NCI-H1048 (cell line): Measurements from ENCODE around the gene LOC128125822.
A peak's percentile ranks its signal among the peaks of the same experiment; 100 is the strongest.
"Not testable (repeated sequence)": the region's sequence is repeated elsewhere in the genome, so short reads cannot be mapped to it uniquely, and the experiment has no call there.

Experiments used
- DNase-seq: peaks from one replicate; lab custom pipeline; 2025; lab: John Stamatoyannopoulos, UW

The LOC128125822 gene

DNA sequence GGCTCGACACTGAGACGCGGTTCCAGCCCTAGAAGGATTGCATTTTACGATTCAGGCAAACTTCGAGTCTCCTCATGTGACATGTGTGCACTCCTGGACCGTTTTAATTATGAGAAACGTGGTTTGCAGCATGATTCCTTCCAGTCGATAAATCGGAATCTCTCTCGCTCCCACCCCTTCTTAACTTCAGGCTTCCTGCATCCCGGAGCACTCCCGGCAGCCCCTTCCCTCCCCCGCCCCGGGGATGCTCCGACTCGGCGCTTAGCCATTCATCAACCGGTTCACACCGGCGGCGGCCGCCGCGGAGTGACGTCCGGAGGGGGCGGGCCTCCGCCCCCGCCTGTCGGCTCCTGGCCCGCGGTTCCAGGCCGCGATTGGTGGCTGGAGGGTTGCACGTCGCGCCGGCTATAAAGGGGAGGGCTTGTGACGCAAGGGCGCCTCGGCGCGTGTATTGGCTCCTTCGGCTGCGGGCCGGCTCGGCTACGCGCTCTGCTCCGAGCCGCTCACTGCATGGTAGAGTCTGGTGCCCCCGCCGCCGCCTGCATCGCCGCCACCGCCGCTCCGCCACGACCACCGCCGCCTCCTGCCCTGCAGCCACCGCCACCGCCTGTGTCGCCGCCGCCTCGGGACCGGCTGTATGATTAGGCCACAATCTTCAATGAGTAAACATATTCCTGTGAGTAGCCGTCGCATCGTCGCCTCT is at the start of gene LOC128125822, which contains the start of gene PTP4A1:
TSS of gene LOC128125822 (plus strand) at position 437 of the 703 bp plus-strand sequence.
TSS of gene PTP4A1 (plus strand) at position 437 of the 703 bp plus-strand sequence. CDS start 4,401 bp downstream, outside the sequence.
- DNase-seq: peak; percentile 91

DNA sequence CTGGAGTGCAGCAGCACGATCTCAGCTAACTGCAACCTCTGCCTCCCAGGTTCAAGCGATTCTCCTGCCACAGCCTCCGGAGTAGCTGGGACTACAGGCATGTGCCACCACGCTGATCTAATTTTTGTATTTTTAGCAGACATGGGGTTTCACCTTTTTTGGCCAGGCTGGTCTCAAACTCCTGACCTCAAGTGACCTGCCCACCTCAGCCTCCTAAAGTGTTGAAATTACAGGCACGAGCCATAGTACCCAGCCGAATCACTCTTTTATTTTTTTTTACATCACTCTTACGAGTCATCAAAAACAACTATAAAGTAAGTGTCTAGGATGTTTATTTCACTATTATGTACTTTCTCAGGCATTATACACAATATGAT is 49.4 kb upstream of the LOC128125822 start:
- not testable (repeated sequence) for DNase-seq

GRCh38 chr6:63523630-63524029 is 48.6 kb upstream of the LOC128125822 start:
- DNase-seq: no peak

GRCh38 chr6:63525186-63525878 is 46.9 kb upstream of the LOC128125822 start:
- DNase-seq: no peak

DNA sequence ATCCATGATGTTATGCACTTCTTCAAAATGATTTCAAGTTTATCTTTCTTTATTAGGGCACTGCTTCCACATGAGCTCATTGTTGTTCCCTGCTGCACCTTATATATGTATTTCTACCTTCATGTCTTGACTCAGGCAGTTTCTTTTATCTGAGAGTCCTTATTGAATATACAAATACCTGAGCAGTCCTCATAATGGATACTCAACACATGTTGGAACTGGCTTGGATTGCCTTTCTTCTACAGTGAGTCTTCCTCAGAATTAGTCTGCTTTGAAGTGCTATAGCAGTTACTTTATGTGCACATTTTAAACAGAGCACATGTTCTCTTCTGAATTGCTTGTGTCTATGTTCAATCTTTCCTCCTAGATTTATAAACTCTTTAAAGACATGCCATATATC is 45.3 kb upstream of the LOC128125822 start:
- DNase-seq: no peak

- DNase-seq: no peak
These were observed 44.4 kb upstream of the LOC128125822 start for GRCh38 chr6:63527658-63528514.

- DNase-seq: no peak
These were observed 42.8 kb upstream of the LOC128125822 start for GRCh38 chr6:63529498-63529897.

DNA sequence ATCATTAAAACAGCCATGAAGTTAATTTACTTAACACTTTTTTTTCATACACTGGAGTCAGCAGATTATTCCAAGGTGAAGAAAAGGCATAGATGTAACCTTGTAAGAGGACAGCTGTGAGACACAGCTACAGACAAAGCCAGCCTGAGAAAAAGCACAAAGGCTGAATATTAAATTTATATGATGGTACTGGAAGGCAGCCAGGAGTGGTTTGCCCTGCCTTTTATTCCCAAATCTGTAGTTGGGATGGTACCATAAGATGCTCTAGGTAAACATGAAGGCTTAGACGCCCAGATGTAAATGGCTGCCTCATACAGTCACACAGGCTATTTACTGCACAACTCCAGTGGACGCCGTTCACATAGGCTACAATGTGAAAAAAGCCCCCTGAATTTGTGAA is 42.1 kb upstream of the LOC128125822 start:
- DNase-seq: no peak

DNA sequence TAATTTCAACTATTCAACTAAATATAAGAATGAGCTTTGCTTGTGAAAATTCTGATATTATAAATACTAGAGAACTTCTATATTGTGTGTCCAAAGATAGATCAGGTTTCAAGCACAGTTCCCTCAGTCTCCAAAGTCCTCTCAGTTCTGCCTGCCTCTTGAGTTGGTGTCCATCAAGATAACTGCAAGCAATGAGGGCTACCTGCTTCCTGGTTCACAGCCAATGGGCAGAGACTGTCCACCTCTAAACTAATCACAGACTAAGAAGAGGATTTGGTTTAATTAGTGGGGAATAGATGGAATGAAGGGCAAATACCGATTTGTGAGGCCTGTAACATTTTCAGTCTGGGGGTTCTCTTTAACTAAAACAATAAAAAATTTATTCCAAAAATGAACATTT is 41.3 kb upstream of the LOC128125822 start:
- DNase-seq: no peak

DNA sequence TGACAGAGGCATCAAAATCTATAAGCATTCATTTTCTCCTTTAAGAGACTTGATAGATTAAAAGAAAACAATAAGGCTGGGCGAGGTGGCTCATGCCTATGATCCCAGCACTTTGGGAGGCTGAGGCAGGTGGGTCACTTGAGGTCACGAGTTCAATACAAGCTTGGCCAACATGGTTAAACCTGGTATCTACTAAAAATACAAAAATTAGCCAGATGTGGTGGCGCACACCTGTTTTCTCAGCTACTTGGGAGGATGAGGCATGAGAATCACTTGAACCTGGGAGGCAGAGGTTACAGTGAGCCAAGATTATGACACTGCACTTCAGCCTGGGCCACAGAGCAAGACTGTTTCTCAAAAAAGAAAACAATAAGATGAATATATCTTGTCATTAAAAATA is 39.3 kb upstream of the LOC128125822 start:
- no peak for DNase-seq

GRCh38 chr6:63533952-63534351 is 38.3 kb upstream of the LOC128125822 start:
- DNase-seq: no peak

DNA sequence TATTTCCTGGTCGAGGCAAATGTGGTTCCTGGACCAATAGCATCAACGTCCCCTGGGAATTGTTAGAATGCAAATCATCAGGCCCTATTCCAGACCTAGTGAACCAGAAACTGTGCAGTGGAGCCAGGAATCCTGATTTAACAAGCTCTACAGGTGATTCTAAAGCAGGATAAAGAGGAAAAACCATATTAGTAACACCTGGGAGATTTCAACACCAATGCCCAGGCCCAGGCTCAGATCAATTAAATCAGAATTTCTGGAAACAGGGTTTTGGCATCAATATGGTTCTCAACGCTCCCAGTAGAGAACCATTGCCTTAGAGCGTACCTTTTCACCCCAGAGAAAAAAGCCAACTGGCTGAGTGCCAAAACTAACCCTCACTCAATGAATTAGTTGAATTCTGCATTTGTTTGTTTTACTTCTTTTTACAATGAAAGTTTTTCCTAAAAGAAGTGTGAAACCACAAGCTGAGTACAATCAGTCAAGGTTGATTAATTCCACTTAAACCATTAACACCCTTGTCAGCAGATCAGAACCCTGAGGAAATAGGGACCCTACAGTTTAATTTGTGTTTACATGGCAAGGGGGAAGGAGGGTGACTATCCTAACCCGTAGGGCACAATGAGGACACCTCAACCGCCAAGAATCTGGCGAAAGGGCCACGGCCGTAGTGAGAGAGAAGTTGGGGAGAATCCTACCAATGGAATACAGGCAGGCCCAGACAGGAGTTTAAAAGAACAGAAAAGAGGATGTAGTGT is 34.9 kb upstream of the LOC128125822 start:
- DNase-seq: no peak

- DNase-seq: no peak
These were observed 34.4 kb upstream of the LOC128125822 start for GRCh38 chr6:63537959-63538300.

DNA sequence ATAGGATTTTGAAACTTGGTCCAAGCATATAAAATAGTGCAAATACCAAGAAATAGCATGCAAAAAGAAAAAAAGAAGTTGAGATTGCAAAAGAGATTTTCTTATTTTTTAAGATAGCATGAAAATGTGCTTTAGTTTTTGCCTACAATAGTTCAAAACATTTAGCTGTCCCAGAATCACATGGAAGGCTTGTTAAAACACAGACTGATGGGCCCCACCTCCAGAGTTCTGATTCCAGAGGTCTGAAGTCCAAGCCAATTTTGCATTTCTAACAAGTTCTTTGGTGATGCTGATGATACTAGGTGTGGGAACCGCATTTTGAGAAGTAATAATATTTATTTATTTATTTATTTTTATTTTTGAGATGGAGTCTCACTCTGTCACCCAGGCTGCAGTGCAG is 33.7 kb upstream of the LOC128125822 start:
- no peak for DNase-seq

- no peak for DNase-seq
These were observed 29.3 kb upstream of the LOC128125822 start for GRCh38 chr6:63543001-63543400.

GRCh38 chr6:63543982-63544381 is 28.3 kb upstream of the LOC128125822 start:
- DNase-seq: no peak

DNA sequence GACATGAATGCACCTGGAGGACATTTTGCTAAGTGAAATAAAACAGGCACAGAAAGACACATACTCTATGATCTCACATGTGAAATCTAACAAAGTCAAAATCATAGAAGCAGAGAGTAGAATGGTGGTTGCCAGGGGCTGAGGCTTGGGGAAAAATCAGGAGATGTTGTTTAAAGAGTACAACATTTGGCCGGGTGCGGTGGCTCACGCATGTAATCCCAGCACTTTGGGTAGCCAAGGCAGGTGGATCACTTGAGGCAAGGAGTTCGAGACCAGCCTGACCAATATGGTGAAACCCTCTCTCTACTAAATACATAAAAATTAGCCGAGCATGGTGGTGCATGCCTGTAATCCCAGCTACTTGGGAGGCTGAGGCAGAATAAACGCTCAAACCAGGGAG is 26.0 kb upstream of the LOC128125822 start:
- DNase-seq: no peak

DNA sequence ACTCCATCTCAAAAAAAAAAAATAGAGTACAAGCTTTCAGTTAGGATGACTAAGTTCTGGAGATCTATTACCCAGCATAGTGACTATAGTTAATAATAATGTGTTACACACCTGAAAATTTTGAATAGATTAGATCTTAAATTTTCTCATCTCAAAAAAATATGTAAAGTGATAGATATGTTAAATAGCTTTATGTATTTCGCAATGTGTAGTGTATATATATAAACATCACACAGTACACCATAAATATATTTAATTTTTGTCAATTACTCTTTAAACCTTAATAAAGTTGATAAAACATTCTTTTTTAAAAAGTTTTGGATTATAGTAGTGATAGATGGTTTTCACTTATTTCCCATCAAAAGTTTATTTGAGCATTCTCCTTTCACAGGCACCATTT is 25.6 kb upstream of the LOC128125822 start:
- no peak for DNase-seq

- DNase-seq: no peak
These were observed 23.2 kb upstream of the LOC128125822 start for GRCh38 chr6:63549076-63549475.

DNA sequence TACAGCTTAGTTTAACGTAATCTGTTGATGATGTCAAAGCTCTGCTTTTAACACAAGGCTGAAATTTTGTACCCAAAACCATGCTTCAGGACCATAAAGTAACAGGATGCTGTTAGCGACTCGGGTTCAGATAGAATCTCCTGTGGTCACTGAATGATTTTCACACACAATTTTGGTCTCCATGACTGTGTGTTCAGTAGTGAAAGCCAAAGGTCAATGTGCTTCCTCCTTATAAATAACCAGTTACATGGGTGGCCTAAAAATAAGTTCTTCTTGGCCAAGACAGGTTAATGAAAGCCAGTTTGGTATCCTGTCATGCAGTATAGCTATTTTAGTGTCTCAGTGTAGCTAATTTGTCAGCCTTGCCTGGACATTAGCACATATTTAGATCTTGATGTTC is 19.1 kb upstream of the LOC128125822 start:
- no peak for DNase-seq

- no peak for DNase-seq
These were observed 18.4 kb upstream of the LOC128125822 start for GRCh38 chr6:63553900-63554299.

- no peak for DNase-seq
These were observed 17.5 kb upstream of the LOC128125822 start for GRCh38 chr6:63554782-63555181.
